PFSK-1 (cell line): Measurements from ENCODE around the gene ARHGAP42.

Source experiments
- FOXP2 ChIP-seq: optimal IDR thresholded peaks from 2 replicates; pipeline ENCODE3; 2011; ENCODE audit warnings: borderline replicate concordance, control low read depth, inconsistent platforms; ENCODE audit not compliant: insufficient read depth; ENCODE audit errors: extremely low read length, extremely low read depth
- POLR2AphosphoS5 ChIP-seq: IDR thresholded peaks from 2 replicates; pipeline ENCODE4 v1.6.1; 2012; ENCODE audit warnings: low read depth, mild to moderate bottlenecking, control low read depth, low read length, moderate library complexity
- REST ChIP-seq, 2 experiments: IDR thresholded peaks; 2 replicates each; pipeline versions ENCODE4 v1.6.1 to v1.8.0; 2011 to 2012; ENCODE audit warnings: low read depth in 2 of 2, low read length in 2 of 2, control low read depth in 1 of 2, inconsistent platforms in 1 of 2, mild to moderate bottlenecking in 1 of 2, moderate library complexity in 1 of 2; ENCODE audit not compliant: insufficient read depth in 1 of 2
- SIN3A ChIP-seq: IDR thresholded peaks from 2 replicates; pipeline ENCODE4 v1.6.1; 2012; ENCODE audit warnings: mild to moderate bottlenecking, low read length, moderate library complexity, borderline replicate concordance; ENCODE audit not compliant: insufficient read depth
- TAF1 ChIP-seq: IDR thresholded peaks from 2 replicates; pipeline ENCODE4 v1.6.1; 2012; ENCODE audit warnings: low read length, control low read depth, borderline replicate concordance; ENCODE audit not compliant: insufficient read depth

Gene ARHGAP42

GRCh38 chr11:100703139-100703538, 16.1 kb downstream of the ARHGAP42 start:
- TF ChIP-seq SIN3A (no peak), TAF1 (no peak), FOXP2 (no peak), POLR2AphosphoS5 (no peak), REST (IDR thresholded peaks at IDR 0.05; ENCODE audit: insufficient read depth in 1 of 2, low read depth in 2 of 2, low read length in 2 of 2) (no peak)

- TF ChIP-seq TAF1 (no peak), FOXP2 (no peak), POLR2AphosphoS5 (no peak), SIN3A (no peak), REST (IDR thresholded peaks at IDR 0.05; ENCODE audit: insufficient read depth in 1 of 2, low read depth in 2 of 2, low read length in 2 of 2) (no peak)
These were observed 16.9 kb downstream of the ARHGAP42 start for GRCh38 chr11:100703801-100704575.

GRCh38 chr11:100705447-100705846, 18.4 kb downstream of the ARHGAP42 start:
- TF ChIP-seq POLR2AphosphoS5 (no peak), TAF1 (no peak), FOXP2 (no peak), SIN3A (no peak), REST (IDR thresholded peaks at IDR 0.05; ENCODE audit: insufficient read depth in 1 of 2, low read depth in 2 of 2, low read length in 2 of 2) (no peak)

- TF ChIP-seq REST (IDR thresholded peaks at IDR 0.05; ENCODE audit: insufficient read depth in 1 of 2, low read depth in 2 of 2, low read length in 2 of 2), result no peak
- TF ChIP-seq POLR2AphosphoS5, result no peak
- TF ChIP-seq TAF1, result no peak
- no peak for TF ChIP-seq FOXP2
- TF ChIP-seq SIN3A, result no peak
These were observed 19.1 kb downstream of the ARHGAP42 start for GRCh38 chr11:100706179-100706578.
